ENCODE data around the gene SVEP1. TPM values are rescaled to one million over a fixed set of nuclear protein-coding genes. Genes with fewer than 3 reads are reported as not detected.

The SVEP1 gene
- total and polyA plus RNA-seq, 2 donors from 2014 or later, result 1.1 to 19.3 TPM

DNA sequence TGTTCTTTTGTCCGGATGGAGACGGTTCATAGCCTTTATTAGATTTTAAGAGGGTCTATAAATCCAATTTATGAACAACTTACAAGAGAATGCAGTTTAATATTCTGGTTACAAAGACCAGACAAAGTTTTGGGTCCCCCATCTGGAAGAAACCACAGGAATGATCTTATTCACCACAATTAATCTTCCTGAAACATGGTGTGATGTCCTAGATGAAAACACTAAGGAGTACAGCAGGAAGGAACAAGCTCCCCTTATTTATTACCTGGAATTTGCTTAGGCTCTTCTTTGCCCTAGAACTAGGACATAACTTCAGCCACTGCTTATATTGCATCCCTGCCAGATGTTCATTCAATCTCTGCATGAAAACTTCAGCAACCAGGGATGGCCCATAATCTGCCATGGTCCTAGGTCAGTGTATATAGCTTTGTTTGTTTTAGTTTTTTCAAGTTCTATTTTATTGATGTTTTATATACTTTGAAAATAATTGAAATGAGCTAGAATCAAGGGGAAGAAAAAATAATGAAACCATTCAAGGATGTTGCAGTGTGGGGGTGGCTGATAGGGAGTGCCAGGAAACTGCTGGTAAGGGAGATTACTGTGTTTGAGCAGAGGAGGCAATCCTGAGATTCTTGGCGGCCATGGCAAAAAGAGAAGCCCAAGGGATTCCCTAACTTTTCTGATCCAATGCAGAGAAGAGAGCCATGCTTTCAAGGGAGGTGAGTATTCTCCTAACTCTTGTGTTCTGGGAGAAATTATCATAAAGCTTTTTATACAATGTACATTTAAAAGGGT is 258.7 kb downstream of the SVEP1 start:
- H3K4me3 ChIP-seq (ENCODE audit: low read length in 3 of 3), result no peak overlapping the region
- intact Hi-C loops (cut with DNase I), result no loop called here
- H3K27me3 ChIP-seq (ENCODE audit: control insufficient read depth, insufficient read depth, low read length), result no peaks in the 10 kb centered on the region
- TF ChIP-seq, protein P1, sequence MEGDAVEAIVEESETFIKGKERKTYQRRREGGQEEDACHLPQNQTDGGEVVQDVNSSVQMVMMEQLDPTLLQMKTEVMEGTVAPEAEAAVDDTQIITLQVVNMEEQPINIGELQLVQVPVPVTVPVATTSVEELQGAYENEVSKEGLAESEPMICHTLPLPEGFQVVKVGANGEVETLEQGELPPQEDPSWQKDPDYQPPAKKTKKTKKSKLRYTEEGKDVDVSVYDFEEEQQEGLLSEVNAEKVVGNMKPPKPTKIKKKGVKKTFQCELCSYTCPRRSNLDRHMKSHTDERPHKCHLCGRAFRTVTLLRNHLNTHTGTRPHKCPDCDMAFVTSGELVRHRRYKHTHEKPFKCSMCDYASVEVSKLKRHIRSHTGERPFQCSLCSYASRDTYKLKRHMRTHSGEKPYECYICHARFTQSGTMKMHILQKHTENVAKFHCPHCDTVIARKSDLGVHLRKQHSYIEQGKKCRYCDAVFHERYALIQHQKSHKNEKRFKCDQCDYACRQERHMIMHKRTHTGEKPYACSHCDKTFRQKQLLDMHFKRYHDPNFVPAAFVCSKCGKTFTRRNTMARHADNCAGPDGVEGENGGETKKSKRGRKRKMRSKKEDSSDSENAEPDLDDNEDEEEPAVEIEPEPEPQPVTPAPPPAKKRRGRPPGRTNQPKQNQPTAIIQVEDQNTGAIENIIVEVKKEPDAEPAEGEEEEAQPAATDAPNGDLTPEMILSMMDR (IDR thresholded peaks at IDR 0.05; ENCODE audit: borderline replicate concordance, extremely low read depth, insufficient read depth), result no peak
- no peaks in the 10 kb centered on the region for H3K4me1 ChIP-seq (ENCODE audit: control insufficient read depth in 2 of 3, insufficient read depth in 2 of 3, low read depth in 1 of 3, low read length in 3 of 3)
- H3K9me3 ChIP-seq (ENCODE audit: control insufficient read depth in 2 of 3, insufficient read depth in 1 of 3, low read length in 3 of 3), result no peaks in the 10 kb centered on the region
- DNase-seq (peak in 1 of 5 donors; percentile 40), FAIRE-seq (no peak)
- H3K36me3 ChIP-seq (ENCODE audit: control insufficient read depth in 2 of 3, insufficient read depth in 3 of 3, low read length in 3 of 3), result no peaks in the 10 kb centered on the region
- no peak overlapping the region for H3K9ac ChIP-seq (ENCODE audit: low read length in 3 of 3)
- no peak overlapping the region for H3K27ac ChIP-seq (ENCODE audit: low read depth in 2 of 2, low read length in 2 of 2)

GRCh38 chr9:110319781-110320492 is 259.6 kb downstream of the SVEP1 start:
- no peaks in the 10 kb centered on the region for H3K27me3 ChIP-seq (ENCODE audit: control insufficient read depth, insufficient read depth, low read length)
- no peak overlapping the region for H3K27ac ChIP-seq (ENCODE audit: low read depth in 2 of 2, low read length in 2 of 2)
- no peaks in the 10 kb centered on the region for H3K9me3 ChIP-seq (ENCODE audit: control insufficient read depth in 2 of 3, insufficient read depth in 1 of 3, low read length in 3 of 3)
- H3K36me3 ChIP-seq (ENCODE audit: control insufficient read depth in 2 of 3, insufficient read depth in 3 of 3, low read length in 3 of 3), result no peaks in the 10 kb centered on the region
- H3K4me3 ChIP-seq (ENCODE audit: low read length in 3 of 3), result no peak overlapping the region
- FAIRE-seq, result no peak
- intact Hi-C loops (cut with DNase I), result no loop called here
- no peak overlapping the region for H3K9ac ChIP-seq (ENCODE audit: low read length in 3 of 3)
- no peak for DNase-seq
- TF ChIP-seq, protein P1 (IDR thresholded peaks at IDR 0.05; ENCODE audit: borderline replicate concordance, extremely low read depth, insufficient read depth), result no peak
- no peaks in the 10 kb centered on the region for H3K4me1 ChIP-seq (ENCODE audit: control insufficient read depth in 2 of 3, insufficient read depth in 2 of 3, low read depth in 1 of 3, low read length in 3 of 3)

- intact Hi-C loops (cut with DNase I), result no loop called here
Observed at GRCh38 chr9:110317911-110318310, 261.6 kb downstream of the SVEP1 start.

More at GRCh38 chr9:110317911-110318310, 261.6 kb downstream of the SVEP1 start:
- TF ChIP-seq, protein P1 (IDR thresholded peaks at IDR 0.05; ENCODE audit: borderline replicate concordance, extremely low read depth, insufficient read depth), result no peak
- no peak for DNase-seq
- Histone ChIP-seq H3K9ac (ENCODE audit: low read length in 3 of 3) (no peak overlapping the region), H3K4me1 (ENCODE audit: control insufficient read depth in 2 of 3, insufficient read depth in 2 of 3, low read depth in 1 of 3, low read length in 3 of 3) (no peaks in the 10 kb centered on the region), H3K27me3 (ENCODE audit: control insufficient read depth, insufficient read depth, low read length) (no peaks in the 10 kb centered on the region), H3K36me3 (ENCODE audit: control insufficient read depth in 2 of 3, insufficient read depth in 3 of 3, low read length in 3 of 3) (no peaks in the 10 kb centered on the region), H3K27ac (ENCODE audit: low read depth in 2 of 2, low read length in 2 of 2) (no peak overlapping the region), H3K4me3 (ENCODE audit: low read length in 3 of 3) (no peak overlapping the region), H3K9me3 (ENCODE audit: control insufficient read depth in 2 of 3, insufficient read depth in 1 of 3, low read length in 3 of 3) (no peaks in the 10 kb centered on the region)
- FAIRE-seq, result no peak

Data from kidney (tissue), 14 donors.